ENCODE results near the gene SIRT2.
"Not testable (repeated sequence)": the region's sequence is repeated elsewhere in the genome, so short reads cannot be mapped to it uniquely, and the experiment has no call there.

The SIRT2 gene

DNA sequence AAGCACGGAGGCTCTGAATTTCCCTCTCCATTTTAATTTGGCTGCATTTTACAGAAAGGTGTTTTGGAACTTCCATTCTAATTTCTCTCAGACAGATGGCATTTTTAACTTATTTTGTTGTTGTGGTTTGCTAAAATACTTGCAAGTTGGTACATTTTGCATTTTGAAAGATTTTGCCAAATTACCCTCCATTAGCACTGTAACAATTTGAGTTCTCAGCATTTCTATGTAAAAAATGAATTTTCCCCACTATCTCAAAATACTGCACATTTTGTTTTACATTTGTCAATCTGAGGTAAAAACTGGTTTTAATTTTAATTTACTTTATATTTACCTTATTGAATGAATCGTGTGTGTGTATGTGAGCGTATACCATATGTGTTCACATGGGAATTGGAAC is 42.6 kb downstream of the SIRT2 start:
- DNase-seq (ENCODE audit: low read depth) = no peak
- TF ChIP-seq, protein P1, sequence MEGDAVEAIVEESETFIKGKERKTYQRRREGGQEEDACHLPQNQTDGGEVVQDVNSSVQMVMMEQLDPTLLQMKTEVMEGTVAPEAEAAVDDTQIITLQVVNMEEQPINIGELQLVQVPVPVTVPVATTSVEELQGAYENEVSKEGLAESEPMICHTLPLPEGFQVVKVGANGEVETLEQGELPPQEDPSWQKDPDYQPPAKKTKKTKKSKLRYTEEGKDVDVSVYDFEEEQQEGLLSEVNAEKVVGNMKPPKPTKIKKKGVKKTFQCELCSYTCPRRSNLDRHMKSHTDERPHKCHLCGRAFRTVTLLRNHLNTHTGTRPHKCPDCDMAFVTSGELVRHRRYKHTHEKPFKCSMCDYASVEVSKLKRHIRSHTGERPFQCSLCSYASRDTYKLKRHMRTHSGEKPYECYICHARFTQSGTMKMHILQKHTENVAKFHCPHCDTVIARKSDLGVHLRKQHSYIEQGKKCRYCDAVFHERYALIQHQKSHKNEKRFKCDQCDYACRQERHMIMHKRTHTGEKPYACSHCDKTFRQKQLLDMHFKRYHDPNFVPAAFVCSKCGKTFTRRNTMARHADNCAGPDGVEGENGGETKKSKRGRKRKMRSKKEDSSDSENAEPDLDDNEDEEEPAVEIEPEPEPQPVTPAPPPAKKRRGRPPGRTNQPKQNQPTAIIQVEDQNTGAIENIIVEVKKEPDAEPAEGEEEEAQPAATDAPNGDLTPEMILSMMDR (conservative IDR thresholded peaks at IDR 0.05; ENCODE audit: low read length) = no peak

DNA sequence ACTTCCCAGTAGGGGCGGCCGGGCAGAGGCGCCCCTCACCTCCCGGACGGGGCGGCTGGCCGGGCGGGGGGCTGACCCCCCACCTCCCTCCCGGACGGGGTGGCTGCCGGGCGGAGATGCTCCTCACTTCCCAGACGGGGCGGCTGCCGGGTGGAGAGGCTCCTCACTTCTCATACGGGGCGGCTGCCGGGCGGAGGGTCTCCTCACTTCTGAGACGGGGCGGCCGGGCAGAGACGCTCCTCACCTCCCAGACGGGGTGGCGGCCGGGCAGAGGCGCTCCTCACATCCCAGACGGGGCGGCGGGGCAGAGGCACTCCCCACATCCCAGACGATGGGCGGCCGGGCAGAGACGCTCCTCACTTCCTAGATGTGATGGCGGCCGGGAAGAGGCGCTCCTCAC is 43.7 kb downstream of the SIRT2 start:
- not testable (repeated sequence) for H3K4me3 ChIP-seq (ENCODE audit: low read length); DNase-seq (ENCODE audit: low read depth)

More for the DNA sequence above, 42.6 kb downstream of the SIRT2 start:
- no peak overlapping the region for H3K4me3 ChIP-seq (ENCODE audit: low read length)

DNA sequence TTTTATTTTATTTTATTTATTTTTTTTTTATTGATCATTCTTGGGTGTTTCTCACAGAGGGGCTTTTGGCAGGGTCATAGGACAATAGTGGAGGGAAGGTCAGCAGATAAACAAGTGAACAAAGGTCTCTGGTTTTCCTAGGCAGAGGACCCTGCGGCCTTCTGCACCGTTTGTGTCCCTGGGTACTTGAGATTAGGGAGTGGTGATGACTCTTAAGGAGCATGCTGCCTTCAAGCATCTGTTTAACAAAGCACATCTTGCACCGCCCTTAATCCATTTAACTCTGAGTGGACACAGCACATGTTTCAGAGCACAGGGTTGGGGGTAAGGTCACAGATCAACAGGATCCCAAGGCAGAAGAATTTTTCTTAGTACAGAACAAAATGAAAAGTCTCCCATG is 44.5 kb downstream of the SIRT2 start:
- not testable (repeated sequence) for H3K4me3 ChIP-seq (ENCODE audit: low read length); DNase-seq (ENCODE audit: low read depth)

DNA sequence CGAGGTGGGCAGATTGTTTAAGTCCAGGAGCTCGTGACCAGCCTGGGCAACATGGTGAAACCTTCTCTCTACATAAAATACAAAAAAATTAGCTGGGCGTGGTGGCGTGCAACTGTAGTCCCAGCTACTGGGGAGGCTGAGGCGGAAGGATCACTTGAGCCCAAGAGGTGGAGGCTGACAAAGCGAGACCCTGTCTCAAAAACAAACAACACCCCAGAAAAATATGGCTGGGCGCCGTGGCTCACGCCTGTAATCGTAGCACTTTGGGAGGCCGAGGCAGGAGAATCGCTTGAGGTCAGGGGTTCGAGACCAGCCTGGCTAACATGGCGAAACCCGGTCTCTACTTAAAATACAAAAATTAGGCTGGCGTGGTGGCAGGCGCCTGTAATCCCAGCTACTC is 46.2 kb downstream of the SIRT2 start:
- TF ChIP-seq, protein P1 (conservative IDR thresholded peaks at IDR 0.05; ENCODE audit: low read length) = no peak
- H3K4me3 ChIP-seq (ENCODE audit: low read length) = peak overlapping the region; percentile 84
- DNase-seq (ENCODE audit: low read depth) = no peak

DNA sequence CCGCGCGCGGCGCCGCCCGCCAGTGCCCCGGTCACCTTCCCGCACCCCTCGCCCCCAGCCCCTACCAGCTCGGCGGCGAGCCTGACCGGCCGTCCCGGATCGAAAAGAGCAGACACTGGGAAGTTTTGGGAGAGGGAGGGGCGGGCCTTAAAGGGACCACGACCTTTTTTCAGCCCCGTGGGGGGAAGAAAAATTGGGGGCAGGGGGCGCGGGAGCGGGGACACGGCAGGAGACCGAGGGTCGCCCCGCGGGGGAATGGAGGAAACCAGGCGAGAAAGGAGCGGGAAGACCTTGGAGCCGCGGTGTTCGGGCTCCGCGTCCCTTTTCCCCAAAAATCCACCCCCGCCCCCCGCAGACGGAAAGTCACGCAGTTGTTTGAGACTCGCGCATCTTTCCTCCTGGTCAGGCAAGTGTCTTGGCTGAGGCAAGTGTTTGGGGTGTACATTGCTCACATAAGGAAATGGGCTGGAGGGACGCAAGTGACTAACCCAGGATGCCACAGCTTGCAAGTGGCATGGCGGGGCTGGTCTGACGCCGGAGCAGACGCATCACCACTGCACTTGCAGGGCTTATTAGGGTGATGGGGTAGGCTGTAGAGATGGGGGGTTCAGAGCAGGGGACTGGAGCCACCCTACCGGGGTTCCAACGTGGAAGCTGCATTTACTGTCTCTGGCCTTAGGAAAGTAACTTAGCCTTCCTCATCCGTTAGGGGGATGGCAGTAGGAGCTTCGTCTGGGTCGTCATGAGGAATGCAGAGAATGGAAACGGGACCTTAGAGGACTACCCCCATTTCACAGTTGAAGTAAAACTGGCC is 47.0 kb downstream of the SIRT2 start:
- TF ChIP-seq, protein P1 (conservative IDR thresholded peaks at IDR 0.05; ENCODE audit: low read length) = no peak
- peak; percentile 83 for DNase-seq (ENCODE audit: low read depth)
- peak overlapping the region; percentile 84 for H3K4me3 ChIP-seq (ENCODE audit: low read length)

DNA sequence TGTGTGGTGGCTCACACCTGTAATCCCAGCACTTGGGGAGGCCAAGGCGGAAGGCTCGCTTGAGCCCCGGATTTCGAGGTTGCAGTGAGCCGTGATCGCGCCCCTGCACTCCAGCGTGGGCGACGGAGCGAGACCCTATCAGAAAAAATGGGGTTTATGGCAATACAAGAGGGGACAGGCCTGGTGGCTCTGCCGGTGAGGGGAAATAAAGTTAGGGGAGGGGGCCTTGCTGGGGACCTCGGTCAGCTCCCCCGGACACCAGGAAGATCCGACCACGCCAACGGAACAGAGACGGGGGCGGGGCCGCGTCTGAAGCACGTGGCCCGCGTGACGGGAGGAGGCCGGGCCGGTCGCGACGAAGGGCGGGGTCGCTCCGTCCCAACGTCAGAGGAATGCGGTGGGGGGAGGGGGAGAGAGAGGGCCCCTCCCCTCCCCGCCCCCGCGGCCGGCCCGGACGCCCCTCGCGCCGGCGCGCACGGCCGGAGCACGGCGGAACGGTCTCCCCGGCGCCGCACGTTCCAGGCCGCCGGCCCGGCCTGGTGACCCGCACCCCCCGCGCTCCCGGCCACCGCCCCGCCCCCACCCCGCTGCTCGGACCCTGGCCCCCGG is 47.7 kb downstream of the SIRT2 start:
- DNase-seq (ENCODE audit: low read depth) = peak; percentile 90
- TF ChIP-seq, protein P1 (conservative IDR thresholded peaks at IDR 0.05; ENCODE audit: low read length) = no peak
- H3K4me3 ChIP-seq (ENCODE audit: low read length) = peak overlapping the region; percentile 84

DNA sequence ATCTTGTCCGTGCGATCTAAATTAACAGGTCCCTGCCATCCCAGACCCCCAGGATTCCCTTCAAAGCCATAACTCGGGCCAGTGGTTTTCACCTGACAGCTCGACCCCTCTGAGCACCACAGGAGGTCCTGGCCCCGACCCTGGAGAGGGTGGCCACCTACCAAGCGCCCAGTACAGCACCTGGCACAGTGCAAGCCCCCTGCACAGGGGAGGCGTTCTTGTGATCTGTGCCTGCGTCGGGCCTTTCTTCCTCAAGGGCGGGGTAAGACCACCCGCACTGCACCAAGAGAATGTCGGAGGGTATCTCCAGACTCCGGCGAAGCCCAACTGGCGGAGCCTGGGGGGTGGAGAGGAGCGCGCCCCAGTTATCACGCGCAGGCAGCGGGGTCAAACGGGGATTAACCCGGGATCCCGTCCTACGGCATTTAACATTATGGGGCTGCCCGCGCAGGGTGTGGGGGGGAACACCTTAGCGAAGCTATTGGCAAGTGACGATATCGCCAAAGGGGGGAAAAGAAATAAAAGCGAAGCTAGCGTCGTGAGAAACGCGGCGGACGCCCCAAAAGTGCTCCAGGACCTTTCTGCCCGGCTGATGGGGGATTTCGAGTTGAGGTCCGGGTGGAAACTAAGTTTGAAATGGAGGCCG is 48.3 kb downstream of the SIRT2 start:
- H3K4me3 ChIP-seq (ENCODE audit: low read length) = peak overlapping the region; percentile 78
- TF ChIP-seq, protein P1 (conservative IDR thresholded peaks at IDR 0.05; ENCODE audit: low read length) = no peak
- no peak for DNase-seq (ENCODE audit: low read depth)
